ENCODE results near the gene EPHA3.

GRCh38 chr3:89245612-89246011, 138.2 kb downstream of the EPHA3 start:
- no peak for TF ChIP-seq CTCF (IDR thresholded peaks at IDR 0.05; ENCODE audit: insufficient read depth, low read length)
- TF ChIP-seq GABPA (IDR thresholded peaks at IDR 0.05; ENCODE audit: low read depth): no peak
- no peak for TF ChIP-seq POLR2AphosphoS5 (IDR thresholded peaks at IDR 0.05; ENCODE audit: low read depth)

Data from HL-60 (cell line).